Parathyroid adenoma (tissue), 2 donors: ENCODE results near the gene BLOC1S2.

Experiments
- H2AFZ ChIP-seq: fragments of 300-600 bp; sonication (generic); one replicate; pipeline ENCODE4 v1.7.0; 2017; ENCODE audit warnings: antibody characterized with exemption, mild to moderate bottlenecking
- H3K27ac ChIP-seq: fragments of 300-600 bp; sonication (generic); one replicate; pipeline ENCODE4 v1.7.0; 2017
- H3K27me3 ChIP-seq: fragments of 300-600 bp; sonication (generic); one replicate; pipeline ENCODE4 v1.7.0; 2017; ENCODE audit warnings: low read length; ENCODE audit not compliant: control insufficient read depth, insufficient read depth
- H3K36me3 ChIP-seq: fragments of 300-600 bp; sonication (generic); one replicate; pipeline ENCODE4 v1.7.0; 2017; ENCODE audit warnings: low read length; ENCODE audit not compliant: control insufficient read depth, insufficient read depth
- H3K4me1 ChIP-seq: fragments of 300-600 bp; sonication (generic); one replicate; pipeline ENCODE4 v1.7.0; 2017; ENCODE audit warnings: control low read depth
- H3K4me2 ChIP-seq: fragments of 300-600 bp; sonication (generic); one replicate; pipeline ENCODE4 v1.7.0; 2017; ENCODE audit warnings: low read length
- H3K4me3 ChIP-seq: fragments of 300-600 bp; sonication (generic); one replicate; pipeline ENCODE4 v1.7.0; 2017; ENCODE audit warnings: low read depth, low read length
- H3K79me2 ChIP-seq: fragments of 300-600 bp; sonication (generic); one replicate; pipeline ENCODE4 v1.7.0; 2017; ENCODE audit warnings: control low read depth
- H3K9ac ChIP-seq: fragments of 300-600 bp; sonication (generic); one replicate; pipeline ENCODE4 v1.7.0; 2017; ENCODE audit warnings: mild to moderate bottlenecking
- H3K9me3 ChIP-seq: fragments of 300-600 bp; sonication (generic); one replicate; pipeline ENCODE4 v1.7.0; 2017; ENCODE audit warnings: low read length; ENCODE audit not compliant: control insufficient read depth
- CTCF ChIP-seq: fragments of 300-600 bp; sonication (generic); IDR thresholded peaks from one replicate; pipeline ENCODE4 v1.7.0; 2017; ENCODE audit warnings: antibody characterized with exemption, mild to moderate bottlenecking
- donor health status: primary hyperparathyroidism.

Gene BLOC1S2

DNA sequence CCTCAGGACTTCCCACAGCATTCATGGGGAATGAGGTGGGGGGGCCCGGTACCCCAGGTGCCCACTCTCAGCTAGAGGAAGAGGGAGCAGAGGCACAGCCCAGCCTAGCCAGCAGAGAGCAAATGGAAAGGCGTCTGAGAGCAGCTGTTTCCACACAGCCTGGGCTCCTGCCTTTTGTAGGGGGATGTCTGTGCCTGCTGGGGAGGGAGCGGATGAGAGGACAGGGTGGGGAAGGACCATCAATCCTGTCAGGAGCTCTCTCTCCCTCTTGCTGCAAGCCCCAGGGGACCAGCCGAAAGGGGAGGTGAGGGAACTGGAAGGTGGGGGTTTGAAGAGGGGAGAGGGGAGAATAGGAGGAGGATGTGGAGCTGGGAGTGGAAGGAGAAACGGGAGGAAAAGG lies 43.6 kb upstream of the BLOC1S2 start, which contains the start of gene PKD2L1:
TSS of gene PKD2L1 (minus strand) at position 150 of the 400 bp plus-strand sequence. CDS start at position 25, 125 bp downstream.
- H3K9me3 ChIP-seq = no peaks in the 10 kb centered on the region
- no peak within 1 kb of the TSS for H3K27ac ChIP-seq
- H3K79me2 ChIP-seq = no peaks in the 10 kb centered on the region
- no peak within 1 kb of the TSS for H3K9ac ChIP-seq
- H3K4me2 ChIP-seq = no peak within 1 kb of the TSS
- no peaks in the 10 kb centered on the region for H3K27me3 ChIP-seq
- TF ChIP-seq CTCF = no peak
- H3K36me3 ChIP-seq = no peaks in the 10 kb centered on the region
- H2AFZ ChIP-seq = no peak within 1 kb of the TSS
- no peak within 1 kb of the TSS for H3K4me3 ChIP-seq
- no peaks in the 10 kb centered on the region for H3K4me1 ChIP-seq

GRCh38 chr10:100328198-100328597 lies 41.7 kb upstream of the BLOC1S2 start:
- Histone ChIP-seq H3K4me2 (no peak overlapping the region), H2AFZ (no peak overlapping the region), H3K36me3 (no peaks in the 10 kb centered on the region), H3K9ac (no peak overlapping the region), H3K4me3 (no peak overlapping the region), H3K9me3 (no peaks in the 10 kb centered on the region), H3K27me3 (no peaks in the 10 kb centered on the region), H3K27ac (no peak overlapping the region), H3K4me1 (no peaks in the 10 kb centered on the region), H3K79me2 (no peaks in the 10 kb centered on the region)
- TF ChIP-seq CTCF = no peak

DNA sequence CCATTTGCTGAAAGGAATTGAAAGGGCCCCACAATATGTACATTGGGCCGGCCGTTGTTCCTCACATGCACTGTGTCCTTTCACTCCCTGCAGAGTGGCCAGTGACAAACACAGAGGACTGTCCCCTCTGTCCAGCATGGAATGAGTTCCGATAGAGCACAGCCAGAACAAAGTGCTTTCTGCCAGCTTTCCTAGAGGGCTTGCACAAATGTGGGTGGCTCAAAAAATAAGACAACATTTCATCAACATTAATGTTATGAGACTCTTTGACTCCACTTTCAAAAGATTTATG lies 41.2 kb upstream of the BLOC1S2 start:
- Histone ChIP-seq H3K27ac (no peak overlapping the region), H3K79me2 (no peaks in the 10 kb centered on the region), H3K4me2 (no peak overlapping the region), H3K4me3 (no peak overlapping the region), H3K27me3 (no peaks in the 10 kb centered on the region), H3K9me3 (no peaks in the 10 kb centered on the region), H3K4me1 (no peaks in the 10 kb centered on the region), H2AFZ (no peak overlapping the region), H3K36me3 (no peaks in the 10 kb centered on the region), H3K9ac (no peak overlapping the region)
- no peak for TF ChIP-seq CTCF

GRCh38 chr10:100327007-100327717 lies 40.7 kb upstream of the BLOC1S2 start:
- Histone ChIP-seq H3K79me2 (no peaks in the 10 kb centered on the region), H3K9me3 (no peaks in the 10 kb centered on the region), H3K27me3 (no peaks in the 10 kb centered on the region), H3K4me2 (no peak overlapping the region), H3K9ac (no peak overlapping the region), H3K4me1 (no peaks in the 10 kb centered on the region), H3K36me3 (no peaks in the 10 kb centered on the region), H3K4me3 (no peak overlapping the region), H2AFZ (no peak overlapping the region), H3K27ac (no peak overlapping the region)
- TF ChIP-seq CTCF = no peak

- TF ChIP-seq CTCF = no peak
These were observed 38.7 kb upstream of the BLOC1S2 start for GRCh38 chr10:100325158-100325557.

More at GRCh38 chr10:100325158-100325557, 38.7 kb upstream of the BLOC1S2 start:
- Histone ChIP-seq H3K9ac (no peak overlapping the region), H3K4me3 (no peak overlapping the region), H3K27ac (no peak overlapping the region), H3K27me3 (no peaks in the 10 kb centered on the region), H2AFZ (no peak overlapping the region), H3K9me3 (no peaks in the 10 kb centered on the region), H3K36me3 (no peaks in the 10 kb centered on the region), H3K4me2 (no peak overlapping the region), H3K79me2 (no peaks in the 10 kb centered on the region), H3K4me1 (no peaks in the 10 kb centered on the region)
